ENCODE results near the gene NECTIN1.

Gene NECTIN1

DNA sequence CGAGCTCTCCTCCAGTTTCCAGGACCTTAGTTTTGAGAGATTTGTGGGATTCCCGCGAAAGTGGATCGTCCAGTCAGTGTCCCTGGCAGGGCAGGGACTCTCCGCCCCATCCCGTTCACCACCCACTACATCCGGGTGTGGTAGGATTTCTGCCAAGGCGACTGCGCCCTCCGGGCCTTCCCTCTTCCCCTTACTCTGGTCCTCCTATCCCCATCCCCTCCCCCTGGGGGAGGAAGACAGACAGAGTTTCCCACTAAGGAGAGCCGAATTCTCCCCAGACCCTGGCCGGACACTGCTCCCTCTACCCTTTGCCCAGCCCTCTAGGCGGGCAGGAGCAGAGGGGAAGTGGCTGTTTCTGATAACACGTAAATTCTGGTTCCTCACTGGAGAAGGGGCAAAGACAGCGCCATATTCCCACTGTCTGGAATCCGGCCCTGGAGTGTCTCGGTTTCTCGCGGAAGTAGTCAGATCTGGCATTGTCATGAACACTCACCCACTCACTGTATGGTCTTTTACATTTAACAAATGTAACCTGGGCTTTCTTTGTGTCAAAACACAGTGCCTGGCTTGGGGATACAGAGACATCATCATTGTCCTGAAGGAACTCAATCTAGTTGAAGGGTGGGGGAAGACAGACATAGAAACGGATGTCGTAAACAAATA, 1.1 kb upstream of the NECTIN1 start:
- peak; percentile 38 for DNase-seq

DNA sequence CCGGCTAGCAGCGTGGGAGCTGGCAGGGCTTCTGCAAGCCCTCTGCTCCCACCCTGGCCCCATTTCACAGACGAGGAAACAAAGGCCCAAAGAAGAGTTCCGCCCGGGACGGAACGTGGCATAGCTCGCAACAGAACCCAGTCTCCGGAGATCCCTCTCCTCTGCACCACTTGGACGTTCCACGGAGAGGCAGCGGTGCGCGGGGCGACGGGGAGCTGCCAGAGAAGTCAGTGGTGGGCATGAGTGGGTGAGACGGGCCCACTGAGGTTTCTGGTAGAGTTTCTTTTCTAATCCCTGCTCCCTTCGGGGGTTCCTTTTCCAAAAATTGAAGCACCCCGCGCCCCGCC, 554 bp upstream of the NECTIN1 start:
- DNase-seq, result no peak

DNA sequence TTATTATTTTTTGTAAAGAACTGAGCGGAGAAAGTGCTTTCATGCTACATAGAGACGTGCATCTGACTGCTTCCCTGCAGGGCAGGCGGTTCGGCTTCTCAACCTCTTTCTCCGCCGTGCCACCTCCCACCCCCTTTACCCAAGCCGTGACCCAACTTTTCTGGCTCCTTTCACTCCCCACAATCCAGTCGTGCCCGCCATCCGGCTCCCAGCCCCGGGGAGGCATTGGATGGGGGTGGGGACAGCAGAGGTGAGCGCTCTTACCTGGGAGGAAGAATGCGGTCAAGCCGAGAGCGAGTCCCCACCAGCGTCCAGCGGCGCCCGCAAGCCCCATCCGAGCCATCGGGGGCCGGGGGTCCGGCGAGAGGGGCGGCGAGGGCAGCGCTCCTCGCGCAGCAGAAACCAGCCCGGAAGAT, 781 bp downstream of the NECTIN1 start:
- no peak for DNase-seq

DNA sequence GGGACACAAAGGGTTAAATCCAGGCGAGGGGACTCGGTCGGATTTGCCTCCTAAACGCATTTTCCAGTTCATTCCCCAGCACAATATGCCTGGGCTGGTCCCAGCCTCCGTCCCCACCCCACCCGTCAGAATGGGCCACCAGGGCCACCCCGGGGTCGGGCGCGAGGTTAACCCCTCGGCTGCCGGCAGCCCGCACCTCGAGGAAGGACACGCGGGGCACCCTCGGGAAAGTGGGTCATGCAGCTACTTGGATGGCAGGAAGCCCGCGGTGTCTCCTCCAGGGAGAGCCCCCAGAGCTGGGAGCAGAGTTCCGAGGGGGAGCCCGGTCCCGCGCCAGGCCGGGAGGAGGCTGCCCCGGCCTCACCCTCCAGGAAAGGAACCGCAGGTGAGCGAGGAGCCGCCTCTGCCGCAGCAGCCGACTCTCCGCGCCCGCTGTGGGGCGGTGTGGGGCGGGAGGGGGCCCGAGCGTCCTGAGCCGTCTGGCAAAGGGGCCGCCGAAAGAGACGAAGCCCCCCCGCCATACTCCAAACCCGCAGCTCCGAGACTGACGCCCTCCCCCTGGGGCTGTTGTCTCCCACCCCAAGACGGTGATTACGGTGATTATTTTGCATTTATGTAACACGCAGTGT, 1.4 kb downstream of the NECTIN1 start:
- DNase-seq, result no peak

- no peak for DNase-seq
These were observed 2.1 kb downstream of the NECTIN1 start for GRCh38 chr11:119726585-119727522.

DNA sequence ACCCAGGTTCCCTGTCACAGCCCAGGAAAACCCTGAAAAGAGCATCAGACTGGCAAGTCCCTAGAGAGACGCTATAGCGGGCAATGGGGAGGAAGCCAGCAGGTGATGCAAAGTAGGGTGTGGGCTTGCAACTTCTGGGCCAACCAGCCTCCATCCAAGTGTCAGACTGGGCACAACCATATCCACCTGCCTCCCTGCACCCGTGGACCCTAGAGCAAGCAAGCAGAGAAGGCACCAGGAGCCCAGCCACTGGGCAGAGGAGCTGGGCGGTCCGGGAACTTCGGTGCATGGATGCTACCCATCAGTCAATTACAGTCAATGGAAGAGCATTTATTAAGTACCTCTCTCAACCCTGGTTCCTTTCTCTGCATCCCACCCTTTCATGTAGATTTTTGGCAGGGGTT, 2.8 kb downstream of the NECTIN1 start:
- no peak for DNase-seq

- no peak for DNase-seq
These were observed 4.0 kb downstream of the NECTIN1 start for GRCh38 chr11:119724956-119725355.

DNA sequence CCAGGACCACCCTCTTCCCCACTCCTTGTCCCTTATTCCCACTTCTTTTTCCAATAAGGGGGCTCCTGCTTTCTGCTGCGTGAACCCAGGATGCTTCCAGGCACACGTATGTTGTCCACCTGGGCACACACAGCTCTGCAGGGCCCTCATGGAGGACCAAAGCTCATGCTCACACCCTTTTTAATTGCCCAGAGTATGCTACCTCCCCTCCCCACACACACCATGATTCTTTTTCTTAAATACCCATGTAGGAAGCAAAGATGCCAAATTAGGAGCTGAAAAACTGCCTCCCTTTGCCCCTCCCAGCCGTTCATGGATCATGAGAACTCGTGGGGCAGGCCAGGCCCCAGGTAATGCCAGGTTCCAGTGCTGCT, 5.1 kb downstream of the NECTIN1 start:
- DNase-seq, result no peak

DNA sequence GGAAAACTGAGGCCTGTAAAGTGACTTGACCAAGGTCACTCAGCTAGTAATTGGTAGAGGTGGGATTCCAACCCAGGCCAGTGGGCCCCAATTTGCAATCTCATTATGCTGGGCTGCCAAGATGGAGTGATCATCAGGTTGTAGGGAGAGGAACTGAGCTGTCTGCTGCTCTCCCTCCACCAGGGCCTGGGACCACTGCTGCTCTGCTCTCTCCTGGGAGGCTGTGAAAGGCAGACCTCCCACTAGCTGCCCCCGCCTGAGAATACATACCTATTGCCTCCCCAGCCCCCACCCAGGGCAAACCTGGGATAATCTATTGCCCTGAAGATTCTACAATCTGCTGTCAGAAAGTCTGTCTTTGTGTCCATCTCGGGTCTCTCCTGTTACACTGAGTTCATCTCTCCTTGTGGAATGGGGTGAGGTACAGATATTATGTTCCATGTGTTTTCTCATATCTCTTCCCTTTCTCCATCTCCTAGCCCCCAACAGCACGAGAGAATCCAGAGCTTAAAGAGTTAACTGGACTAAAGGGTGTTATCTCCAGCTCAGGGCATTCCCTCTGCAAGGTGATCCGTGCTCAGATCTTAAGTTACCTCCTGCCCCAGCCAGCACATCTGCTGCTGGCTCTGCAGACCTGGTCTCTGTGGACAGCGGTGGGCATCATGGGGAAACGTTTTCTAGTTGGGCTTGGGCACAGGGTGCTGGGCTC, 5.6 kb downstream of the NECTIN1 start:
- no peak for DNase-seq

DNA sequence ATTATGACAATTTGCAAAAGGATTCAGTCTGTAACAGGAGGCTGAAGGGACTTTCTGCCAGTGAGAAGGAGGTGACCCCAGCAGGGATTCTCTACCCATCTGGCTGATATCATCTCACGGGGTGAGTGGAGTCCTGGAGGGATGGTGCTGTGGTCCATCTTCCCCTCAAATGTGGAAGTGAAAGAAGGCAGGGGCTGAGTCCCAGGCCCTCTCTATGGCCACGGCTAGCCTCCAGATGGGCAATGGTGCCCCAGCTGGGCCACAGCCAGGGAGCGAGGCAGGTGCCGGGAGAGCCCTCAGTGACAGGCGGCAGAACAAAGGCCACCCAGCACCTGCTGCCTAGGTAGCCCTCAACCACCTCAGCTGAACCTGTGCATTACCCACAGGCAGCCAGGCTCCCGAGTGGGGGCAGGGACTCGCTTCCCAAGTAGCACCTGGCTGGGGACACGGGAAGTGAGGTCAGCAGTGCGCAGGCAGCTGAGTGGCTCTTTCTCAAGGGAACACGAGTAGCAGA, 6.7 kb downstream of the NECTIN1 start:
- no peak for DNase-seq

GRCh38 chr11:119721129-119722120, 7.6 kb downstream of the NECTIN1 start:
- DNase-seq, result peak; percentile 26

- no peak for DNase-seq
These were observed 8.6 kb downstream of the NECTIN1 start for GRCh38 chr11:119720311-119720913.

DNA sequence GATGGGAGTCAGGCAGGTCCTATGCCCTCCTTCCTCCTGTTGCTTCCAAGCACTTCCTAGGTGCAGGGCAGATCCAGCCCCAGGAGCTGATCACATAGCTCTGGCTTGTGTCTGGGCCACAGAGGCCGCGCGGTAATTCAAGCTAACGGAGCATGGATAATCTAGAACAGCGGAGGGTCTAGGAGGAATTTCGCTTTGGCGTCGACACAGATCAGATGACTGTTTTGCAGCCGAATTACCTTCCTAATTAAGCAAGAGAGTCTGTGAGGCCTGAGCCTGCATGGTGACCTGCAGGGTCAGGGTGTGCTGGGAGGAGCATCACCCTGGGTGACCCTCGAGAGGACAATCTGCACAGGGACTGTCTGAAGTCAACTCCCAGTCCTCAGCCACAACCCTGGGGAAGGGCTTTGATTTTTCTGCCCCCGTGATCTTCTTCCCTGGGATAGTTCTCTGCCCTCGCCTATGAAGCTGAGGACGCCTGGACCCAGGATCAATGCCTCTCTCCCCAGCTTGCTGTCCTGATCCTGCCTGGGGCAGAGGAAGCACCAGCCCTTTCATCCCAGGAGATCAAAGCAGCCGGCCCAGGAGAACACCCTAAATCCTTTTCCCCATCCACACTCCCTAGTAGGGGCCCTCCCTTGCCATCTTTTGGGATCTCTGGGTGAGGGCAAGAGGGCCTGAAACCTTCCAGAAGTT, 11.0 kb downstream of the NECTIN1 start:
- DNase-seq, result no peak

DNA sequence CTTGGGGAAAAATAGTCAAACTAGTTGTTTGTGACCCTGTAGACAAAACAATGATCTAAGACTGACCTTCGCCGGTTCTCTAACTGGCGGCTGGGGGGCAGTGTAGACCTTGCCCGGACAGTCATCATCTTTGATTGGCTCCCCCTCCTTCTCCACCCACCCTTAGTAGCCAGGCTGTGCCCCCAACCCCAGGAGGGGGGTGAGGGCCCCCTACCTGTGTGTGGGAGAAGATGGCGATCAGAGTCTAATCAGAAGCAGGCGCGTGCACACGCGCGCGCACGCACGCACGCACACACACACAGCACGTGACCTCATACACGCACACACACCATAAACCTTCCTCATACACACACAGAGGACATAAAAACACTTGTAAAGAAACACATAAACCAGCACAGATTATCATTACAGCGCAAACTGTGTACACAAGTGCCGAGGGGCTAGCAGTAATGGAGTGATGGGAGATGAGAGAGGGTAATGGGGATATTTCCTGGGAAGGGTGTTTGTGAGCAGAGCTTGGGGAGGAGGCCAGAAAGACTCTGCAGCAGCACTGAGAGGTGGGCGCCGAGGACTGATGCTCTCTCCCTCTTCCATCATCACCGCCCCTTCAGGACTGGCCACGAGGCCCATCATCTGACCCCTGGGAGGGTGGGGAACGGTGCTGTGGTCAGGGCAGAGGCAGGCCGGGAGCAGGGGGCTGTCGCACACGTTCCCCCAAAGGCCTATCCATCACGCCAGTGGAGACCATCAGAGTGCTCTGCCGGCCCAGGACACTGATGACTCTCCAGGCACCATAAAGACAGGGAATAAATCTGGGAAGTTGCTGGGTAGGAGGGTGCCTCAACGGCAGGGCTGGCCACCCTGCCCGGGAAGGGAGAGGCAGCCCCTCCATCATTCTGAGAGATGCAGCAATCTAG, 12.2 kb downstream of the NECTIN1 start:
- DNase-seq, result no peak

DNA sequence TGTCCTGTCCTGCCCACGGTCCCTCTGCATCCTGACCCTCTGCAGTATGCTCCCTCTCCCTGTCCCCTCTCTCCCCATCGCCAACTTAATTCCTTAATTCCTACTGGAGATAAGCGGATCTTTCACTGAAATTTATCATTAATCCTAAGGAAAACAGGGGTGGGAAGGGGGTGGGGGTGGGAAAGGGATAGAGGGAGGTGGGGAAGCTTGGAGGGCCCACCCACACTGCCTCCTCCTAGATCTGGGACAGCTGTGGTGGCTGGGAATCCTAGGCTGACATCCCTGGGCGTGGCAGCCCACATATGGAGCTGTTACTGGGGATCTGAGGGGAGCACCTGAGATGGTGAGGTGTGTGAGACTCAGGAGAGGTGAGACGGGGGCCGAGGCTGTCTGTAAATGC, 14.4 kb downstream of the NECTIN1 start:
- DNase-seq, result no peak

- no peak for DNase-seq
These were observed 14.8 kb downstream of the NECTIN1 start for GRCh38 chr11:119714189-119714588.

DNA sequence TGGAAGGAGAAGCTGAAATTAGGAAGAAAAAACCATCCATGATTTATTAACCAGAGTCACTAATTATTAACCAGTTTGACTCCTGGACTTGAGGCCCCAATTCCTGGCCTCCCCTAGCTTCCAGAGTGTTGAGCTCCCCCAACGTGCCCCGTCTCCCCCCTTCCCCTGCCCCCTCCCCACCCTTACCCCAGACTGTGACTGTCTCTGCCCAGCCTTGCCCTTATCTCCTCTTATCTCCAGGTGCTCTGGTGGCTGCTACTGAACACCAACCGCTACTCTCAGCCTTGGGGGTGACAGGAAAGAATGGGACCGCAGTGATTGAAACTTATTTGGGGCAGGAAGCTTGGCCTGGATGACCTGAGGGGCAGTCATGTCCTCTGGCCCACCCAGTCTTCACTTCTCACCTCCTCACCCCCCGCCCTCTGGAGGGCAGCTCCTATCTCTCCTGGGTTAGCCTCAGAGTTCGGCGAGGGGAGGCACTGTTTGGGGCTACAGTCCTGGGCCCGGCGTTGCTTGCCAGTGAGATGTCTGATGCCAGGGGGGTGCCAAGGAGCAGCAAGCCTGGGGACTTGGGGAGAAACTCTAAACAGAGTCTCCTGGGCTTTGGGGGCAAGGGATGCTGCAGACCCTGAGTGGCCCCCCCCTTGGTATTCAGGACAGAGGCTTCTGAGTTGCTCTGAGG, 15.5 kb downstream of the NECTIN1 start:
- DNase-seq, result no peak

- no peak for DNase-seq
These were observed 16.3 kb downstream of the NECTIN1 start for GRCh38 chr11:119712459-119713358.

Measured in fibroblast of upper back skin (primary cell).